GM12878 (cell line): ENCODE results near the gene IFIH1. TPM values are rescaled to one million over a fixed set of nuclear protein-coding genes. Genes with fewer than 3 reads are reported as not detected.

Experiments
- ATAC-seq: fragments of 200-7000 bp; cut with Tn5 transposase; 3 replicates; pipeline ENCODE4 v1.9.1; 2020; ENCODE audit warnings: mild to moderate bottlenecking, moderate library complexity
- BruUV-seq: library from RNA; stranded (reverse); fragments of 400-500 nt; replicated peaks from 2 replicates; lab custom pipeline; 2021; lab: Mats Ljungman, UMichigan
- CTCF ChIA-PET: fragments of 300-600 bp; sonication (Branson Sonifier 250); formaldehyde crosslinking; extraction: SDS; loops from one replicate; lab custom pipeline; 2021; ENCODE audit warnings: inconsistent platforms; lab: Yijun Ruan, JAX
- POLR2A ChIA-PET: fragments of 350-600 bp; formaldehyde crosslinking; extraction: SDS; loops from one replicate; lab custom pipeline; 2021; ENCODE audit warnings: inconsistent platforms; lab: Charles Lee
- RAD21 ChIA-PET: fragments of 300-600 bp; sonication (Branson Sonifier 250); formaldehyde crosslinking; loops from one replicate; lab custom pipeline; 2023; ENCODE audit warnings: antibody characterized with exemption; ENCODE audit not compliant: unreplicated experiment; lab: Charles Lee
- SMC1A ChIA-PET: fragments of 300-600 bp; sonication (Branson Sonifier 250); formaldehyde crosslinking; loops from one replicate; lab custom pipeline; 2023; ENCODE audit not compliant: unreplicated experiment, uncharacterized antibody; lab: Charles Lee
- DNase-seq: peaks from one replicate; pipeline ENCODE4 v3.0.0-alpha.2; 2011; ENCODE audit warnings: low read depth, low spot score
- FAIRE-seq: peaks from 3 replicates; lab custom pipeline; 2011; peaks lifted over from hg19 to GRCh38; lab: Jason Lieb, UNC
- H2AFZ ChIP-seq: 2 replicates; pipeline ENCODE4 v1.6.0; 2011; ENCODE audit warnings: low read depth, low read length, control low read depth; ENCODE audit not compliant: control insufficient read depth
- H3K27ac ChIP-seq: 2 replicates; pipeline ENCODE4 v1.5.1; 2011; ENCODE audit warnings: control low read depth; ENCODE audit not compliant: control insufficient read depth, insufficient read depth
- H3K27me3 ChIP-seq, 2 experiments: replicated peaks in 1 of 2; 2 replicates each; pipeline versions ENCODE4 v1.6.0 to v1.6.1; 2011; ENCODE audit warnings: low read length in 1 of 2; ENCODE audit not compliant: control insufficient read depth in 2 of 2, insufficient read depth in 2 of 2
- H3K36me3 ChIP-seq, 2 experiments: 2 replicates each; pipeline ENCODE4 v1.5.1; 2011; ENCODE audit warnings: low read length in 1 of 2; ENCODE audit not compliant: control insufficient read depth in 2 of 2, insufficient read depth in 2 of 2
- H3K4me1 ChIP-seq: 2 replicates; pipeline ENCODE4 v1.6.1; 2011; ENCODE audit warnings: mild to moderate bottlenecking, low read length, moderate library complexity, mixed read lengths; ENCODE audit not compliant: control insufficient read depth, insufficient read depth
- H3K4me2 ChIP-seq: 2 replicates; pipeline ENCODE4 v1.6.0; 2011; ENCODE audit warnings: control low read depth; ENCODE audit not compliant: control insufficient read depth, insufficient read depth
- H3K4me3 ChIP-seq: fragments of 200-600 bp; sonication (generic); 2 replicates; pipeline ENCODE4 v1.5.1; 2016
- H3K79me2 ChIP-seq: 2 replicates; pipeline ENCODE4 v1.6.0; 2011; ENCODE audit warnings: low read length; ENCODE audit not compliant: control insufficient read depth, insufficient read depth
- H3K9ac ChIP-seq: 2 replicates; pipeline ENCODE4 v1.8.0; 2011; ENCODE audit warnings: low read length, control low read depth, mixed read lengths; ENCODE audit not compliant: control insufficient read depth, insufficient read depth
- H3K9me3 ChIP-seq: replicated peaks from 3 replicates; pipeline ENCODE4 v1.5.1; 2011; ENCODE audit warnings: mild to moderate bottlenecking, low read length; ENCODE audit not compliant: control insufficient read depth, insufficient read depth
- H4K20me1 ChIP-seq: 2 replicates; pipeline ENCODE4 v1.6.0; 2011; ENCODE audit not compliant: control insufficient read depth, insufficient read depth
- CEBPB ChIP-seq, 2 experiments: fragments of 150-350 bp in 1 of 2; IDR thresholded peaks; 2 replicates each; pipeline ENCODE4 v1.6.1; 2012 to 2014; ENCODE audit warnings: low read depth in 2 of 2, low read length in 2 of 2, borderline replicate concordance in 1 of 2, inconsistent platforms in 1 of 2
- EP300 ChIP-seq, 2 experiments: fragments of 150-350 bp in 1 of 2; IDR thresholded peaks; 2 replicates each; pipeline ENCODE4 v1.6.1; 2011 to 2012; ENCODE audit warnings: low read depth in 2 of 2, low read length in 2 of 2, borderline replicate concordance in 1 of 2, improper control_type of control experiment in 1 of 2, inconsistent platforms in 1 of 2; ENCODE audit not compliant: control insufficient read depth in 1 of 2
- HDAC6 ChIP-seq: fragments of 200-600 bp; sonication (generic); IDR thresholded peaks from one replicate; pipeline ENCODE4 v1.8.0; 2017; ENCODE audit warnings: antibody characterized with exemption; ENCODE audit not compliant: unreplicated experiment
- IKZF1 ChIP-seq: fragments of 450-650 bp; conservative IDR thresholded peaks from 2 replicates; pipeline ENCODE4 v1.6.1; 2017; ENCODE audit warnings: antibody characterized with exemption, mild to moderate bottlenecking
- PAX8 ChIP-seq: fragments of 450-650 bp; IDR thresholded peaks from 2 replicates; pipeline ENCODE4 v1.6.1; 2017; ENCODE audit warnings: mild to moderate bottlenecking, moderate library complexity
- SUPT20H ChIP-seq: IDR thresholded peaks from 2 replicates; pipeline ENCODE4 v1.6.1; 2011; ENCODE audit warnings: low read depth, mild to moderate bottlenecking, low read length, moderate library complexity, borderline replicate concordance; ENCODE audit not compliant: control insufficient read depth
- WGBS: methylation state at CpG from one replicate; pipeline ENCODE4 v1.1.6; 2016; ENCODE audit warnings: low lambda C conversion rate; ENCODE audit not compliant: insufficient replicate concordance, insufficient coverage; ENCODE audit errors: missing lambda C conversion rate; 5-methylcytosine and 5-hydroxymethylcytosine counted together
- in situ Hi-C: fragments of 300-500 bp; cut with MboI; formaldehyde crosslinking; loops from 9 replicates; pipeline ENCODE4 v1.14.3; 2018; ENCODE audit warnings: mixed read lengths
- intact Hi-C: fragments of 100-400 bp; cut with micrococcal nuclease; formaldehyde crosslinking; loops from one replicate; pipeline ENCODE4 v1.14.2; 2022; ENCODE audit not compliant: unreplicated experiment
- polyA plus RNA-seq, 11 experiments: library from polyadenylated mRNA; depleted of rRNA in 4 of 11; unstranded in 6 of 11; stranded (reverse) in 5 of 11; fragments of >200 nt; fragmentation: Nextera tagmentation in 4 of 11; fragmentation: Illumina TruSeq in 1 of 11; extraction: Ambion mirVana in 4 of 11; extraction: Trizol in 1 of 11; gene quantifications; 1 replicate in 1 of 11; 2 replicates in 10 of 11; pipeline versions ENCODE4 v1.2.1 to v1.2.3, GENCODE V29; 2011 to 2016; ENCODE audit warnings: inconsistent platforms in 2 of 11, missing spikeins in 2 of 11, low read depth in 1 of 11
- total RNA-seq, 4 experiments: library from RNA; depleted of rRNA in 3 of 4; stranded (reverse); fragments of >200 nt in 3 of 4; fragmentation: Illumina TruSeq in 1 of 4; extraction: Trizol in 1 of 4; gene quantifications; 2 replicates each; pipeline versions ENCODE4 v1.2.1 to v1.2.3, GENCODE V29; 2013 to 2021

IFIH1 gene
- total and polyA plus RNA-seq, 10 of the 15 experiments (the other 5 are each of a cell fraction or from before 2014, with no cell fraction given): 12.5 to 40.9 (median 28.8) TPM

DNA sequence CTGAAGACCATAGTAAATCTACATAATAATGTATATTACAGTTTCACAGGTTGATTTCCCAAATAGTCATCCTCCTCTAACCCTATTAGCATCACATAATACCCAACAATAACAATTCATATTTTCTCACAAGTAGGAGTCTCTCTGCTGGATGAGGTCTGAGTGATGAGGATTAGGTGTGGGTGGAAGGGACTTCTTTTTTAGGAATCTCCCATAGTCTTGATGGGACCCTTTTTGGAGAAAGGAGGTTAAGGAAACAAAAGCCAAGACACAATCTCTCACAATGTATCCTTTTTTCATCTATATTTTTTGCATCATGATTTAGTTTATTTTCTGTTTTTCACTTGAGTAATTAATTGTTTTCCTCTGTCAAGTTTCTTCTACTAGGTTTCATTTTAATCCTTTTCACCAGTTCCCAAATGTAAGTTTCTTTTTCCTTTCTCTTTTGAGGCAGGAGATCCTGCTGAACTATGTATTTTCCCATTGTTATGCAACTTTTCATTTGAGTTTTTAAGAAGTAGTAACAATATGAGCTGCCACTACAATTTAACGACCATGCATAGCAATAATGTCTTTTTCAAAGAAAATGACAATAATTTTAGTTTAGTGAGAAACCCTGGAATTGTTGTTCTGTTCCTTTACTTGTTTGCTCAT, 2.5 kb upstream of the IFIH1 start:
- TF ChIP-seq SUPT20H (no peak), PAX8 (no peak), CEBPB (IDR thresholded peaks at IDR 0.05; ENCODE audit: borderline replicate concordance in 1 of 2, low read depth in 2 of 2, low read length in 2 of 2) (no peak), HDAC6 (no peak), EP300 (IDR thresholded peaks at IDR 0.05; ENCODE audit: borderline replicate concordance in 1 of 2, control insufficient read depth in 1 of 2, low read depth in 2 of 2, low read length in 2 of 2) (no peak), IKZF1 (0 out of 2 replicates have a peak, but pooled peaks have one; percentile 14)
- H3K4me2 ChIP-seq: peak overlapping the region; percentile 92
- ChIA-PET SMC1A (interaction anchor here (0.6 to 2.4 kb wide), 4 partner anchors 13 to 88 kb away, joined by 3 to 11 read pairs (median 4); no protein-coding TSS in a partner anchor), POLR2A (interaction anchor here (0.7 to 2.4 kb wide), 3 partner anchors 14 to 19 kb away, joined by 3 to 12 read pairs (median 3); no protein-coding TSS in a partner anchor), RAD21 (interaction anchor here (4.1 kb wide), 1 partner anchor 13 kb away, joined by 33 read pairs; no protein-coding TSS in a partner anchor), CTCF (interaction anchor here (1.3 to 5.8 kb wide), 6 partner anchors 8 to 101 kb away, joined by 3 to 55 read pairs (median 7); no protein-coding TSS in a partner anchor)
- H3K9ac ChIP-seq: peak overlapping the region; percentile 51
- no peaks in the 10 kb centered on the region for H3K4me1 ChIP-seq
- H3K36me3 ChIP-seq: peaks cover 0 to 3% of the 10 kb centered on the region in 2 experiments; a peak in 1 of 4 replicates
- H3K9me3 ChIP-seq: no peaks in the 10 kb centered on the region; the same call in 2 of the 3 replicates
- peak overlapping the region; percentile 98 for H3K27ac ChIP-seq
- no peak overlapping the region; the same call in 1 of the 2 replicates for H2AFZ ChIP-seq
- no TSS peak for BruUV-seq
- H3K79me2 ChIP-seq: peaks cover 62% of the 10 kb centered on the region
- no peaks in the 10 kb centered on the region for H3K27me3 ChIP-seq
- WGBS: 90% methylated on average over 1 of the region's 1 CpG
- FAIRE-seq (no peak), DNase-seq (no peak), ATAC-seq (no peak)
- H3K4me3 ChIP-seq: peak overlapping the region; percentile 90
- in situ Hi-C loops: loop anchor here (25.0 kb wide), 1 partner anchor 934 kb away; no protein-coding TSS in a partner anchor
- H4K20me1 ChIP-seq: no peaks in the 10 kb centered on the region
- intact Hi-C loops: no loop called here
